NCI-H2196 (cell line): Measurements from ENCODE around the gene SORD.
A peak's percentile ranks its signal among the peaks of the same experiment; 100 is the strongest.
"Not testable (repeated sequence)": the region's sequence is repeated elsewhere in the genome, so short reads cannot be mapped to it uniquely, and the experiment has no call there.

Experiments used
- DNase-seq: peaks from one replicate; lab custom pipeline; 2025; ENCODE audit not compliant: unreplicated experiment; lab: John Stamatoyannopoulos, UW

The SORD gene

GRCh38 chr15:45058690-45059675, 36.0 kb downstream of the SORD start:
- DNase-seq = not testable (repeated sequence)

- DNase-seq = not testable (repeated sequence)
Observed at GRCh38 chr15:45062301-45062700, 39.3 kb downstream of the SORD start.

DNA sequence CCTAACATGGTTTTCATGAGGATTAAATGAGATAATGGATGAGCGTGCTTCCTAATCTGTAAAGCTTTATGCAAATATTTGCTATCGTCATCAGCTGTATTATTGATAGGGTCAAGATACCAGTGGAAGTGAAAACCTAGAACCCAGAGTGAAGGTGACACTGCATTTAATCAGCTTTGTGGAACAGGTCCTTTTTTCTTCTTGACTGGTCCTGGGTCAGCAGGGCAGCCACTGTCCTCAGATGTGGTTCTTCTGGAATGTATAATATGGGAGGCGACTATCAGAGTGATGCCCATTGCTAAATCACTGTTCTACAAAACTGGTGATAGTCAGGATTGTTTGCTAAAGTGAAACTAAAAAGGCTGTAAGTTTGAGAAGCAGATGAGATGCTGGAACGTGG, 41.4 kb downstream of the SORD start:
- DNase-seq = no peak

DNA sequence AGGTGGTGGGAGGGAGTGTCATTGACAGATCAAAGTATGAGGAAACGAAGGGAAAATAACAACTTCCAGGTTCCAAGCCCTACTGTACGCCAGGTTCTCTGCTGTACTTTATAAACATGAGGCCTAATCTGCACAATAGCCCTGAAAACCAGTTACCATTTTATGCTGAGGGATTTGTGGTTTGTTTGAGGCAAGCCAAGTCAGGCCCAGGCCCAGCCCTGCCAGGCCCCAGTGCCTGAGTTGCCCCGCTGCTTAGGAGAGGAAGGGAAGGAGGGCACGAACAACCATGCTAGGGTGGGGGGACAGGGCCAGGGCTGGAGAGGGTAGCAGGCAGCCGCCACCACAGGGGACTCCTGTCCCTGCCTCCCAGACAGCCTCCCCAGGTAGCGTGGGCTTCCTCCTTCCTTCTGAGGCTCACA, 47.0 kb downstream of the SORD start:
- DNase-seq = not testable (repeated sequence)

GRCh38 chr15:45073602-45074001, 50.6 kb downstream of the SORD start:
- DNase-seq = not testable (repeated sequence)

- DNase-seq = not testable (repeated sequence)
Observed at GRCh38 chr15:45075440-45076320, 52.7 kb downstream of the SORD start.

GRCh38 chr15:45077391-45077790, 54.4 kb downstream of the SORD start:
- DNase-seq = not testable (repeated sequence)

DNA sequence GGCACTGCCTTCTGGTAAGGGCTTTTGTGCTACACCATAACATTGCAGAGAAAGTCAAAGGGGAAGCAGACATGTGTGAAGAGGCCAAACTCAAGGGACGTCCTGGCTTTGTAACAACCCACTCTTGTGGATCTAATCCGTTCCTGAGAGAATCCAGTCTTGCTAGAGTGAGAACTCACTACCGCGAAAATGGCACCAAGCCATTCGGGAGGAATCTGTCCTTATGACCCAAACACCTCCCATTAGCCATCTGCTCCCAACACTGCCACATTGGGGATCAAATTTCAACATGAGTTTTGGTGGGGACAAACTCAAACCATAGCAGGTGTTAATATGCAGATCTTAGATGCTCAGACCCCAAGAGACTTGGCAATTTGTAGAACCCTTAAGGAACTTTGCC, 56.2 kb downstream of the SORD start:
- not testable (repeated sequence) for DNase-seq

DNA sequence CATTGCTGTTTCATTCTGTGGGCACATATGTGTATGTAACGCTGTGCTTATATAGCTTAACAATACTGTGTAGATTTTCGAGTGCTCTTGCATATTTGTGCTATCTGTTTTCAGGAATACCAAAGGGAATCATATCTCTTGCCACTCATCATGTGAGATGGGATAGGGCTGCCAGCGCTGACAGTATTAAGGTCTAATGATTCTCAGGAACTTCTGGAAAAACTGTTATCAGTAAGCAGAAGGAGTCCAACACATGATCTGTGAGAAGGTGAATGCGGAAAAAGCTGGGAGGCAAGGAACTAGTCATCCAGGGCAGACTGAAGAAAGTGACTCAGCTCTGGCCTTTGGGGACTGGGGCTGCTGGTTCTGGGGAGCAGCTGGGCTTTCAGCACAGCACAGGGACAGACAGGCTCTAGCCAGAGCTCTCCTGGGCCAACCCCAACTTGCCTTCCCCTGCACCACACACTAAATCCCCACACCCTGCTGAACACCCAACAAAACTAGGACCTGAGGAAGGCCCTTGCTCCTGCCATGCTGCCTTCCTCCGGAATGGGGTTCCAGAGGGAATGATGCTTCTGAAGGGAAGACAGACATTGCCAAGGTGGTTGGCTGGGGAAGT, 56.7 kb downstream of the SORD start:
- DNase-seq = not testable (repeated sequence)

- not testable (repeated sequence) for DNase-seq
Observed at GRCh38 chr15:45080593-45080992, 57.6 kb downstream of the SORD start.

- not testable (repeated sequence) for DNase-seq
Observed at GRCh38 chr15:45082412-45082811, 59.4 kb downstream of the SORD start.

DNA sequence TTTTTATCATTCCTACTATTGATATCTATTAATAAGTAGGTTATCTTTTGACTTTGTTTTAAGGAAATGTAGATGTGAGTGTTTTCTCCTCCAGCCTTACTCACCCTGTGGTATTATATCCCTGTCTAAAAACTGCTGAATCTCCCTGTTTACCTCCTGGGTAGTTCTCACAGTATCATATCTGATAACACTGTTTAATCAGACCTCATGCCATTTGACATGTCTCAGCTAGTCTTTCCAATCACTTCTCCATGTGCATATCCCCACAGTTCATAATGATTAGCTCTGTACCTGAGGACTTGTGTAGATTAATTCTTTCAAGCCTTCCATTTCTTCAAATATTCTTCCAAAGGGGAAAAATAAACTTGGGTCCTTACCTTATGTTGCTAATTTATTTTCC, 60.2 kb downstream of the SORD start:
- DNase-seq = no peak

DNA sequence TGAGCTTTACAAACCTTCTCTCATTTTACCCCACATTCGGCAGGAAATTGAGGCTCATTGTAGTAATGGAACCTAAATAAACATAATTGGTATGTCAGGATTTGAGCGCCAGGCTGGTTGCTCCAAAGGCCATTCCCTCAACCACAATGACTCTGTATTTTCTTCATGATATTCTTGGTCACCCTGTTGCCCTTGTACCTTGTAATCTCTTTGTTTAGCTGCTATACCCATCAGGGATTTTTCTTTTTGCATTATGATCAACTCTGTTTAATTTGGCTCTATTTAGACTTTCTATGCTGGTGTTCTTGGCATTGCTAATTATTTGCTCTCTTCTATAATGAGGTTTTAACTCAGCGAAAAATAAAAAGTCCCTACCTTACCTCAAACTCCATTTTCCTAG, 61.2 kb downstream of the SORD start:
- peak; percentile 7 for DNase-seq

DNA sequence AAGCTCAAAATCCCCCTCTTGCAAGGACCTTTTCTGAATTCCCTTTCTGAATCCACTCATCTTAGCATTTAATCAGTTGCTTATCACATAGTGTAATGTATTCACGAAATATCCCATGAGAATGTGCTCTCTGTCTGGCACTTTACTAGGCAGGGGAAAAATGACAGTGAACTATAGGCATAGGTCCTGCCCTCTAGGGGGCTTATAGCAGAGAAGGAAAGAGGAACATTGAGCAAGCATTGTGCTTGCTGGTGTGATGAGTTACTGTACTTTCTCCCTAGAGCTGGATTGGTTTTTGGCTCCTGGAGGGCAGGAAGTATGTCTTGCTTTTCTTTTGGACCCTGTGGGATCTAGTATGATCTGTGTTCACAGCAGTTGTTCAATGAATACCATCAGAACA, 64.5 kb downstream of the SORD start:
- DNase-seq = no peak

DNA sequence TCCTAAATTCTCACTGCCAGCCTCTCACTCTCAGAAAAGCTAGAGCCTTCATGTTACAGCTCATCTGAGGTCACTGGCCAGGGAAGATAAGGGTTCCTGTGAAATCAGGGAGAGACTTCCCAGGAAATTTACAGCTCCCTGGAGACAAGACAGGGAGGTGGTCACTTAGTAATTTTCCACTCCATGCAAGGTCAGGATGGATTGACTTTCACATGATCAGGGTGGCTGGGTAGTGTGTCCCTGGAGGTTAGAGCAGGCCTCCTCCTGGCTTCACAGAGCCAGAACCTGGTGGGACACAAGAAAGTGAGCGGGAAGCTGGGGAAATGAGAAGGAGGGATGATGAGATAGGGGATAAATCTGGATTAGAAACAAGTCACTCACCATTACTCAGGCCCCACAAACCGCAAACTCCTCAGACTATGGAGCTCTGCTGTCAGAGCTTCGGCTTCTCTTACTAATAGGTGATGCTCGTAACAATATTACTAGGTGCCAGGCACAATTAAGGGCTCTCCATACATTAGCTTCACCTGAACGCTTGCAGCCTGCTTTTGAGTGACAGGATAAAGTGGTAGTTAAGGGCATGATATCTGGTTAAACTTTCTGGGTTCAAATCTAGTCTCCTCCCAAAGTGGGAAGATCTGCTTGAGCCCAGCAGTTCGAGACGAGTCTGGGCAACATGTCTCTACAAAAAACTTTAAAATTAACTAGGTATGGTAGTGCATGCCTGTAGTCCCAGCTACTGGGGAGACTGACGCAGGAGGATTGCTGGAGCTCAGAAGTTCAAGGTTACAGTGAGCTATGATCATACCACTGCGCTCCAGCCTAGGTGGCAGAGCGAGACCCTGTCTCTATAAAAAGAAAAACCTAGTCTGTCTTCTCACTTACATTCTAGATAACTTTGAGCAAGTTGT, 66.1 kb downstream of the SORD start:
- DNase-seq = no peak

DNA sequence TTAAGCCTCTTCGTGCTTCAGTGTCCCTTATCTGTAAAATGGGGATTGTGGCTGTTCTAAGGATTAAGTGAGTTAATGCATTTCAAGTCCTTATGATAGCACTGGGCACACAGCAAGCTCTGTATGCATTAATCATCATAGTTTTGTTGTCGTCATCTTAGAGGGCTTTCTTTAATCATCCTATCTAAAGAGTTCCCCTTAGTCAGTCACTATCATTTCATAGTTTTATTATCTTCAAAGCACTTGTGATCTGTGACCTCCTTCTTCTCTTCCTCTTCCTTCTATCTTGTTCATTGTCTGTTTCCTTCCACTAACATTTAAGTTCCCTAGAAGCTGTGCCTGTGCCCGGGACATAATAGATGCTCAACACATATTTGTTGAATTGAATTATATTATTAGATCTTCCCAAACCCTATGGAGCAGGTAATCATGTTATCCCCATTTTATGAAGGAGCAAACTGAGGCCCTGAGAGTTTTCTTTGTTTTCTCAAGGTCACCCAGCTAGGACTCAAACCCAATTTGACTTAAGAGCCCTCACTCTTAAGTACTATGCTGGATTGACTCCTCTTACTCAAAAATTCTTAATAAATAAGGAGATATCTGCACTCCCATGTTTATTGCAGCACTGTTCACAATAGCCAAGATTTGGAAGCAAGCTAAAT, 66.8 kb downstream of the SORD start:
- DNase-seq = no peak

- DNase-seq = no peak
Observed at GRCh38 chr15:45091161-45091560, 68.2 kb downstream of the SORD start.

DNA sequence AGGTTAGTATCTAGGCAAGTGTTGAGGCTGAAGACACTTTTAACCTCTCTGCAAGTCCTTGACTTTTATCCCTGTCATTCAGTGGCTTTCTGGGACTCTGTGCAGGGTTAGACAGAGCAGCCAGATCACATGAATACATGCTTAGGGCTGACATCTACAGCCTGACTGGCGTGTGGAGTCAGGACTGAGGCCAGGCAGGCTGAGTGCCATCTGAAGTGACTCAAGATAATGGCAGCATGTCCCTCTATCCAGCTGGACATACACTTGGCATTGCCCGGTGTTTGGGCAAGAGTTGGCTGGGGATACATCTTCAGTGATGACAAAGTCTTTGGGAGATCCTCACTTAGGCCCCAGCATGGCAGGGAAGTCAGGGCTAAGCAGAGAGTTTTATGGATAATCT, 68.6 kb downstream of the SORD start:
- no peak for DNase-seq

GRCh38 chr15:45093013-45093412, 70.0 kb downstream of the SORD start:
- no peak for DNase-seq
